NCI-H2196 (cell line): ENCODE measurements around the gene FAM111B.
A peak's percentile ranks its signal among the peaks of the same experiment; 100 is the strongest.
"Not testable (repeated sequence)": the region's sequence is repeated elsewhere in the genome, so short reads cannot be mapped to it uniquely, and the experiment has no call there.

Source experiments
- DNase-seq: peaks from one replicate; lab custom pipeline; 2025; ENCODE audit not compliant: unreplicated experiment; lab: John Stamatoyannopoulos, UW

The FAM111B gene, protein sequence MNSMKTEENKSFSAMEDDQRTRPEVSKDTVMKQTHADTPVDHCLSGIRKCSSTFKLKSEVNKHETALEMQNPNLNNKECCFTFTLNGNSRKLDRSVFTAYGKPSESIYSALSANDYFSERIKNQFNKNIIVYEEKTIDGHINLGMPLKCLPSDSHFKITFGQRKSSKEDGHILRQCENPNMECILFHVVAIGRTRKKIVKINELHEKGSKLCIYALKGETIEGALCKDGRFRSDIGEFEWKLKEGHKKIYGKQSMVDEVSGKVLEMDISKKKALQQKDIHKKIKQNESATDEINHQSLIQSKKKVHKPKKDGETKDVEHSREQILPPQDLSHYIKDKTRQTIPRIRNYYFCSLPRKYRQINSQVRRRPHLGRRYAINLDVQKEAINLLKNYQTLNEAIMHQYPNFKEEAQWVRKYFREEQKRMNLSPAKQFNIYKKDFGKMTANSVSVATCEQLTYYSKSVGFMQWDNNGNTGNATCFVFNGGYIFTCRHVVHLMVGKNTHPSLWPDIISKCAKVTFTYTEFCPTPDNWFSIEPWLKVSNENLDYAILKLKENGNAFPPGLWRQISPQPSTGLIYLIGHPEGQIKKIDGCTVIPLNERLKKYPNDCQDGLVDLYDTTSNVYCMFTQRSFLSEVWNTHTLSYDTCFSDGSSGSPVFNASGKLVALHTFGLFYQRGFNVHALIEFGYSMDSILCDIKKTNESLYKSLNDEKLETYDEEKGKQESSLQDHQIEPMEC

DNA sequence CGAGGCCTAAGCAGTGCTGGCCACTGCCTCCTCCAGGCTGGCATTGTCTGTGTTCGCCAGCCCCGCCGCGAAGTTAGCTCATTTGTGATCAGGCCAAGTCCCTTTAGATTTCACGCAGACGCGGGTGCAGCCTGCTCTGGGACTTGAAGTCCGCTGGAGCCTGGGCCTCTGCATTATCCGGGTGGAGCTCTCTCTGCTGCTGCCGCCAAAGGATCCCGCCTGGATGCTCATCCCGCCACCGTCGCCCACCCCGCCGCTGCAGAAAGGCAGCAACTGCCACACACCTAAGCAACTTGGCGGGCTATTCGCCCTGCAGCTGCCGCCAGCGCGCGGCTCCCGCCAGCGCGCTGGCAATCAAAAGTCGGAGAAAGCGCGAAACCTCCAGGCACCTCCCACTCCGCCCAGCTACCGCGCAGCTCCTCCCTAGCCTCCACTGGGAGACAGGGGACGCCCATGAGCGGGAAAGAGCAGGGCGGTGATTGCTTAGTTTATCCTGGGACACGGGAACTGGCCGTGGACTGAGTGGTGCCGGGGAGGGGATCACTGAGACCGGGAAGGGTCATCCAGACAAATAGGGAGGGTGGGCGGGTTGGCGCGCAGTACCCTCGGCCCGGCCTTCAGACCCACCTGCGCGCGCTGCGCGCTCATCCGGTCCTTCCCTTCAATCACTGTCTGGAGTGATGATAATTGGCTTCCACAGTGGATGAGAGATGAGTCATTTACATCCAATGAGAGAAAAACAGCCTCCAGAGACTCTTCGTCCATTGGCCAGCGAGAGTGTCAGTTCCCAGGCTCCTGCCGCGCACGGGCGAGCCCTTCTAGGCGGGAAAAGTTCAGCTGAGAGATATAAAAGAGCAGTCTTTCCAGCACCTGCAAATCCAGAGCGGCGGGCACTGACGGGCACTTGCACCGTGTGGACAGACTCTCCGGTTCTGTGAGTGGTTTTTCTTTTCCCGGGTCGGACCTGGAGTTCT lies at the start of gene FAM111B:
Gene FAM111B, plus strand, starts transcription at position 875 of the 974 bp plus-strand sequence. CDS start 2,389 bp downstream, outside the sequence.
- DNase-seq, result peak; percentile 96

GRCh38 chr11:59058120-59059033 lies 48.7 kb upstream of the FAM111B start:
- peak; percentile 88 for DNase-seq

GRCh38 chr11:59060096-59060495 lies 46.9 kb upstream of the FAM111B start:
- not testable (repeated sequence) for DNase-seq

DNA sequence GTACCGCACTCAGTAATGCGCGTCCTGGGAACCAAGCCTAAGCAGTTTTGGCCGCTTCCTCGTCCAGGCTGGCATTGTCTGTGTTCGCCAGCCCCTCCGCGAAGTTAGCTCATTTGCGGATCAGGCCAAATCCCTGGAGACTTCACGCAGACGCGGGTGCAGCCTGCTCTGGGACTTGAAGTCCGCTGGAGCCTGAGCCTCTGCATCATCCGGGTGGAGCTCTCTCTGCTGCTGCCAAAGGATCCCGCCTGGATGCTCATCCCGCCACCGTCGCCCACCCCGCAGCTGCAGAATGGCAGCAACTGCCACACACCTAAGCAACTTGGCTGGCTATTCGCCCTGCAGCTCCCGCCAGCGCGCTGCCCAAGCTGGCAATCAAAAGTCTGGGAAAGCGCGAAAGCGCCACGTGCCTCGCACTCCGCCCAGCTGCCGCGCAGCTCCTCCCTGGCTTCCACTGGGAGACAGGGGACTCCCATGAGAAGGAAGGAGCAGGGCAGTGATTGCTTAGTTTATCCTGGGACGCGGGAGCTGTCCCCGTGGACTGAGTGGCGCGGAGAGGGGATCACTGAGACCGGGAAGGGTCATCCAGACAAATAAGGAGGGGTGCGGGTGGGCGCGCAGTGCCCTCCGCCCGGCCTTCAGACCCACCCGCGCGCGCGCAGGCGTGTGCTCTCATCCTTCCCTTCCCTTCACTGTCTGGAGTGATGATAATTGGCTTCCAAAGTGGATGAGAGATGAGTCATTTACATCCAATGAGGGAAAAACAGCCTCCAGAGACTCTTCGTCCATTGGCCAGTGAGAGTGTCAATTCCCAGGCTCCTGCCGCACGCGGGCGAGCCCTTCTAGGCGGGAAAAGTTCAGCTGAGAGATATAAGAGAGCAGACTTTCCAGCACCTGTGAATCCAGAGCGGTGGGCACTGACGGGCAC lies 44.2 kb upstream of the FAM111B start:
- DNase-seq, result no peak

DNA sequence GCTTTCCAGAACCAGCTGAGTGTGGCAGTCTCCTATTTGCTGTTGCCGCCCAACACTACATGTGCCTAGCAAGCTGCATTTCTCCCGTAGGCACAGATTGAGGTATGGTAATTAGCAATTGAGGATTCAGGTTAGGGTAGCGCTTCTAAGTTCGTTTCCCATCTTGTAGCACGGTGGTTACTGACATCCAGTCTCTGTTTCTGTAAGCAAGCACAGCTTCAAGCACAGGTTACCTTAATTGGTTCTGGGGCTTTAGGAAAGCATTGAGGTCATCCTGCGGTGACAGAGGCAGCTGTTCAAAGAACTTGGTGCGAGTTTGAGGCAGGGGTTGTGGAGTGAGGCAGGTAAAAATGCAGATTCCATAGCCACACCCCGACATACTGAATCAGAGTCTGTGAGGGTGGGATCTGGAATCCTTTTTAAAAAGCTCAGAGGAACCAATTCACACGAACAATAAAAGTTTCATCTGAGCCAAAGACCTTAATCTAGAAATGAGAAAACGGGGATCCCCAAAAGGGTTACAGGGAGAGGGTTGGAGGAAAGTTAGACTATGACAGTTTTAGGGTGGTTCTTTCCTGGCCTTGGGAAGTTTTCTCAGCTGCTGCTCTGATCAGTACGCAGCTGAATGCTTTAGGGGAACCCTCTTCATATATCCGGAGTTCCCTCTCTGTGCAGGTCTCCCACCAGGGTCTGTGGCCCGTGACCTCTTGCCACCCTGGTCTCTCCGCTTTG lies 42.9 kb upstream of the FAM111B start:
- DNase-seq, result not testable (repeated sequence)

DNA sequence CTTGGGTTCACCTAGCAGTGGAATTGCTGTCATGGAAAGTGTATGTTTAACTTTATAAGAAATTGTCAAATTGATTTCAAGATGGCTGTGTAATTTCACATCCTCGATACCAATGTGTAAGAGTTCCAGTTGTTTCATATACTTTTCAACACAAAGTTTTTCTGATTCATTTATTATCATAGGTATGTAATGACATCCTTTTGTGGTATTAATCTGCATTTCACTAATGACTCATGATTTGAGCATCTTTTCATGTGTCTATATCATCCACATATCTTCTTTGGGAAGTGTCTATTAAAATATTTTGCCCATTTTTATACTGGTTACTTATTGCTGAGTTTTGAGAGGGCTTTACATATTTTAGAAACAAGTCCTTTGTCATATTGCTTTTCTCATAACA lies 38.0 kb upstream of the FAM111B start:
- no peak for DNase-seq

DNA sequence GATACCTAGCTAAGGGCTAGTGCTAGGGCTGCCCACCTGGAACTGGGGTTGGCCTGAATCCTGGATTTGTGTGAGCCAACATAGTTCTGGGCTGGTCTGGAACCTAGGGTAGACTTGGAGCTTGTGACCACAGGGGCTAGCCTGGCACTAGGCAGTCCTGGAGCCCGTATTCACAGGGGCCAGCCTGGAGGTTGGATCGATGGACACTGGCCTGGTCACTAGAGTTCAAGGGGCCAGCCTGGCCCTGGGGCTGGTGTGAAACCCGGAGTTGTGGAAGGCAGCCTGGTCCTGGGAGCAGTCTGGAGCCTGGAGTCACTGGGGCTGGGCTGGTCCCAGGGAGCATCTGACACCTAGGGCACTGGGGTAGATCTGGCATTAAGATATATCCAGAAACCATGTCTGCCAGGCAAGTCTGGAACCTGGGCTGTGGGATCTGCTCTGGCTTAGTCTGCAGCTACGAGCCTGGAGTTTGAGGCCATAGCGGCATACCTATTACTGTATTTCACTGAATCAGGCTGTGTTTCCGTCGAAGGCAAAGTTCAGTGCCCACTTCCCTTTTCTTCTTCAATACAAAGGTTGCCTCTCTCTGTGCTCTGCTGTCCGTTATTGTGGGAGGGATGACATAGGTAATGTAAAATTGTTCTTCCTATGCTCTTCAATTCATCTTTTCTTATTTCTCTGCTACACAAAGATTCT lies 30.0 kb upstream of the FAM111B start:
- DNase-seq, result no peak

DNA sequence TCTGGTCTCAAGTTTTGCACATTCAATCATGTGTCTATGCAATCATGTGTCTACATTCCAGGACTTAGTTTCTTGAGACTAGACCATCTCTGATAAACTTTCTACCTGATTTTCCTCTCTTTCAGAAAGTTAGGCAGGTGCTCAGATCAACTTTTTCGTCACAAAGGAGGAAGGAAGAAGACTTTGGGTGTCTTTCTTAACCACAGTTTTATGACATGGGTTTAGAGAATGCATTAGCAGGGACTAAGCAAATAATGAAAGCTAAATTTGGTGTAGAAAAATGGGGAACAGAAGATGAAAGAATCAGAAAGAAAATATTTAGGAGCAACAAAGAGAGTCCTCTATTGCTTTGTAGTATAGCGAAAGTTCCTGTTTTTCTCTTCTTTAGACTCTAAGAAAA lies 28.6 kb upstream of the FAM111B start:
- DNase-seq, result no peak

DNA sequence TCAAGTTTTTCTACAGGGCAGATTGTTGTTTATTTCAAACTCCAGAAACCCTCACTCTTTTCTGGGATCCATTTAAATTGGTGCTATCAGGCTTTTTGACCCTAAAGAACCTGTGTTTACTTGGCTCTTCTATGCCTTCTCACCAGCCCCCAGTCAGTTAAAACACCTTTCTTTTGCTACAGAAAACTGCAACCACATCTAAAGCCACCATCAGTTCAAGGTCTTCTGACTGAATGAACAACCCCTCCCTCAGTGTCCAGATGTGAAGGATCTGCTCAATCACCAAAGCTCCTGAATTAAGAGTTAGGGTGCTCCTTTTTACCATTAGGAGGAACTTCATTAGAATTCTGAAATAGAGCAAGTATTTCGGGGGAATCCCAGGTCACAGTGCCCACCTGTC lies 28.0 kb upstream of the FAM111B start:
- no peak for DNase-seq

DNA sequence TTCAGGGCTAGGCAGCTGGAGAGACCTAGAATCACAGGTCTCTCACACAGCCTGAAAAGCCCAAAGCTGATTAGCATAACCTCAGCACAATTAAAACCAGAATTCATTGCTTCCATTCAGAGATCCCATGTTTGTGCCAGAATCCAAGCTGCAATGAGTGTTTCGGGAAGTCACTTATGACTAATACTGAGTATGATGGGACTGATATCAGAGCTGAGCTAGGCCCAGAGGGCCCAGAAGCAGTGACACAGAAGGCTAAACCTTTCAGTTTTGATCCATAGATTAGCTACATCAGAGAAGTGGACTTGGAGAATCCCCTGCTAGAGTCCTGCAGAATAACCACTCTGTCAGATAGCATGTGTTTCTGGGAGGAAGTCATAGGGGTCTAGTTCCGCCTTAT lies 26.6 kb upstream of the FAM111B start:
- DNase-seq, result not testable (repeated sequence)

GRCh38 chr11:59081430-59082020 lies 25.5 kb upstream of the FAM111B start:
- DNase-seq, result not testable (repeated sequence)

DNA sequence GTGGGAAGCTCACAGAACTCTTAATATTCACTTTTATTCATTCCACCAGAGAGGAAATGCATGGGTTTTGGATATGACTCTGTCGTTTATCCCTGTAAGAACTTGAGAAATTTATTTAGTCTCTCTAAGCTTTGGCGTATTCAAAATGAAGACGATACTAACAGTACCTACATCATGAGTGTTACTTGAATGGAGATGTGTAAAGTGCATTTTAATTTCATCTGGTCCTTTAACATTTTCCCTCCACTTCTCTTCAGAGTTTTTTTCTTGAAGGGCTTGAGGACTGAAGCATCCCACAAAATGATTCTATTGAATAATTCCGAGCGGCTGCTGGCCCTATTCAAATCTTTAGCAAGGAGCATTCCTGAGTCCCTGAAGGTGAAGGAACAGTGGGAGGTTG lies 21.0 kb upstream of the FAM111B start, which contains the start of gene GLYATL1B:
Gene GLYATL1B, plus strand, starts transcription at position 301 of the 400 bp plus-strand sequence. Its CDS starts 0 bp downstream, at position 301.
- not testable (repeated sequence) for DNase-seq

DNA sequence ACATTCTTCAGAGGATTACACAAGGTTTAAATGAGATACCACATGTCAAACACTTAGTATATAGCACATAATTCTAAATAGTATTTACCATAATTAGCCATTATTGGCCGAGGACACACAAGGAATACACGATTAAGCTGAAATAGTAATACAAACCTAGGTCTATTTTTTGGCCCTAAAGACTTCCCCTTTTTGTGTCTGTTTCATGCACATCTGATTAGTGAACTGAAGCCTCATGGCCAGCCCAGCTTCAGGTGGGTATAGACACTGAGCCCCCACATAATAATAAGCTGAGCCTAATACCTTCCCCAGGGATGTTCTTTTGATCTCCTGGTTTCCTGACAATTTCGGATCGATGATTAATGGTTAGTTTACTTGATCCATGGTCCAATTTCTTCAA lies 18.9 kb upstream of the FAM111B start:
- DNase-seq, result no peak

DNA sequence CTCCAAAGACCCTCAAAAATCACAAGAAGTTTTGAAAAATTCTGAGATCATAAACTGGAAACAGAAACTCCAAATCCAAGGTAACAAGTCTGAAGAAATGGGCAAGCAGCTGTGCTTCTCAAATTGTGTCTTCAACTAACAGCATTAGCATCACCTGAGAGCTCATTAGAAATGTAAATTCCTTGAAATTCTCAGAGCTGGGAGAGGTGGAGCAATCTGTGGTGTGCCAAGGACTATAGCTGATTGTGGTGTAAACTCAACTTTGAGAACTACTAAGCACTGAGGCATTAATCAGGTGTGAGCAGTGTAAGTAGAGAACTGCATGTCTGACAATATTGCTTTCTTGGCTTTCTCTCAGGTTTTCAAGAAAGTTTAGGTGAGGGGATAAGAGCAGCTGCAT lies 13.5 kb upstream of the FAM111B start:
- DNase-seq, result not testable (repeated sequence)

- not testable (repeated sequence) for DNase-seq
Measured at GRCh38 chr11:59095225-59095624, 11.8 kb upstream of the FAM111B start.

DNA sequence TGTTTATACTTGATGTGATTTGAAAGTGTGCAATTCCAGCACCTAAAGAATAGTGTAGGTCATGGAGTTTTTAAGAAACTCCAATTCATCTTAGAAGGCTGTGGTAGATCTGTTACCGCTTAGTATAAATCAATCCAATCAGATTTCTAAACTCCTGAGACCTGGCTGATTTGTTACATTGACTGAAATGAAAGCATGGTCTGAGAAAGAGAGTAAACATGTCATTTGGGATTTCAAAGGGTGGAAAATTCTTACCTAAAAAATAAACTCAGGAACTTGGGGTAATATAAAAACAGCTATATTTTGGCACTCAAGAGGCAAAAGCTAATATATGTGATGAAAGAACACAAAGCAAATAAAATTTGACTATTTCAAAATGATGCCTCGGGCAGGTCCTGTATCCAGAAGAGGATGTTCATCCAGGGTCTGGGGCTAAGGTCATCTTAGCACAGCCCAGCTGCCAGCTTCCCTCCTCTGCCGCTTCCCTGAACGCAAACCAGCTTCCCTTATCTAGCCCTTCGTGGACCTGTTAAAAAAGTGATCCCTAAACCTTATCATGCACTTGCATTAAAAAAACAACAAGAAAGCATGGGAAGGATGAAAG lies 11.0 kb upstream of the FAM111B start:
- not testable (repeated sequence) for DNase-seq
